SK-N-MC (cell line): ENCODE data around the gene ANAPC4.

Experiments used
- EZH2 ChIP-seq: fragments of 200-600 bp; sonication (generic); IDR thresholded peaks from one replicate; pipeline ENCODE4 v1.6.1; 2017; ENCODE audit warnings: antibody characterized with exemption
- FOXP2 ChIP-seq: optimal IDR thresholded peaks from 2 replicates; pipeline ENCODE3; 2011; ENCODE audit warnings: mild to moderate bottlenecking, moderate library complexity; ENCODE audit not compliant: insufficient read depth; ENCODE audit errors: extremely low read length, control extremely low read depth
- POLR2AphosphoS5 ChIP-seq: IDR thresholded peaks from 2 replicates; pipeline ENCODE4 v1.6.1; 2012; ENCODE audit warnings: mild to moderate bottlenecking, low read depth, low read length, borderline replicate concordance

DNA sequence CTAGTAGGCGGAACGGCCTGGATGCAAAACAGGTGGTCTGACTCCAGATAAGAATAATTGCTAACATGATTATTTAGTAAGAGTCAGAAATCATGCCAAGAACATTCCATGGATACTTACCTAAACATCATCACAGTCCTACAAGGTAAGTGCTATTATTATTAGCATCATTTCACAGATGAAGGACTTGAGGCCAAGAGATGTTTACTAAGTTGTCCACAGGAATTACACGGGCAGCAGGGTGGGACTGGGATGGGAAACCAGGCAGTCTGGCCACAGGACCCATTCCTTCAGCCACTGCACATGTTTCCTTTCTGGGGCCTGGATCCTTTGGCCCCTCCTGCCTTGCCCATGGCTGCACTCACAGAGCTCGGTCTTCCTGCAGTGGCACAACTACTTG, 48.3 kb downstream of the ANAPC4 start:
- TF ChIP-seq EZH2 (no peak), POLR2AphosphoS5 (no peak), FOXP2 (no peak)
